ENCODE measurements around the gene CCNJL.
"Not testable (repeated sequence)": the region's sequence is repeated elsewhere in the genome, so short reads cannot be mapped to it uniquely, and the experiment has no call there.

CCNJL gene

GRCh38 chr5:160312134-160312959 is at the start of gene CCNJL:
Gene CCNJL, minus strand, starts transcription at chr5:160312564. Its CDS starts 641 bp downstream, at chr5:160311923.
- DNase-seq, result no peak

- no peak for DNase-seq
Observed at GRCh38 chr5:160361624-160362228, 49.4 kb upstream of the CCNJL start.

- no peak for DNase-seq
Observed at GRCh38 chr5:160360310-160360709, 47.9 kb upstream of the CCNJL start.

- DNase-seq, result no peak
Observed at GRCh38 chr5:160359816-160360215, 47.5 kb upstream of the CCNJL start.

GRCh38 chr5:160359242-160359641 is 46.9 kb upstream of the CCNJL start:
- DNase-seq, result no peak

- DNase-seq, result no peak
Observed at GRCh38 chr5:160357861-160358411, 45.6 kb upstream of the CCNJL start.

GRCh38 chr5:160357394-160357793 is 45.0 kb upstream of the CCNJL start:
- no peak for DNase-seq

- DNase-seq, result no peak
Observed at GRCh38 chr5:160356550-160357347, 44.4 kb upstream of the CCNJL start.

- DNase-seq, result no peak
Observed at GRCh38 chr5:160354666-160355065, 42.3 kb upstream of the CCNJL start.

GRCh38 chr5:160353379-160353778 is 41.0 kb upstream of the CCNJL start:
- DNase-seq, result no peak

GRCh38 chr5:160352308-160352707 is 39.9 kb upstream of the CCNJL start:
- no peak for DNase-seq

- DNase-seq, result no peak
Observed at GRCh38 chr5:160349935-160350303, 37.6 kb upstream of the CCNJL start.

- no peak for DNase-seq
Observed at GRCh38 chr5:160349249-160349934, 37.0 kb upstream of the CCNJL start.

- no peak for DNase-seq
Observed at GRCh38 chr5:160348080-160348479, 35.7 kb upstream of the CCNJL start.

GRCh38 chr5:160347448-160347847 is 35.1 kb upstream of the CCNJL start:
- no peak for DNase-seq

GRCh38 chr5:160342413-160342941 is 30.1 kb upstream of the CCNJL start:
- DNase-seq, result no peak

- DNase-seq, result no peak
Observed at GRCh38 chr5:160341309-160341870, 29.0 kb upstream of the CCNJL start.

- not testable (repeated sequence) for DNase-seq
Observed at GRCh38 chr5:160340513-160340912, 28.1 kb upstream of the CCNJL start.

- DNase-seq, result no peak
Observed at GRCh38 chr5:160339406-160340130, 27.2 kb upstream of the CCNJL start.

- not testable (repeated sequence) for DNase-seq
Observed at GRCh38 chr5:160334716-160335115, 22.4 kb upstream of the CCNJL start.

- DNase-seq, result no peak
Observed at GRCh38 chr5:160333721-160334120, 21.4 kb upstream of the CCNJL start.

All from CD4-positive, alpha-beta T cell treated with Interleukin-12 subunit alpha and Interleukin-12 subunit beta, for 1 hour (primary cell).